Endothelial cell of umbilical vein (primary cell): ENCODE data around the gene ZDHHC3. TPM values are rescaled to one million over a fixed set of nuclear protein-coding genes. Genes with fewer than 3 reads are reported as not detected.

Experiments
- BruUV-seq: library from RNA; stranded (reverse); fragments of 400-500 nt; replicated peaks from 2 replicates; lab custom pipeline; 2021; lab: Mats Ljungman, UMichigan
- CTCF ChIA-PET: fragments of 300-600, 350-600 bp; sonication (Branson Sonifier 250); formaldehyde crosslinking; loops from one replicate; lab custom pipeline; 2021; ENCODE audit warnings: antibody characterized with exemption, inconsistent platforms; lab: Charles Lee
- POLR2A ChIA-PET: fragments of 300-600, 350-600 bp; sonication (Branson Sonifier 250); formaldehyde crosslinking; loops from one replicate; lab custom pipeline; 2021; ENCODE audit warnings: antibody characterized with exemption, inconsistent platforms; lab: Charles Lee
- DNase-seq: peaks from one replicate; pipeline ENCODE4 v3.0.0-alpha.2; 2011; ENCODE audit warnings: low read depth, low spot score
- FAIRE-seq: peaks from 2 replicates; lab custom pipeline; 2011; peaks lifted over from hg19 to GRCh38; lab: Jason Lieb, UNC
- H2AFZ ChIP-seq: 2 replicates; pipeline ENCODE4 v1.6.0; 2012; ENCODE audit warnings: low read depth, low read length, control low read depth, inconsistent platforms
- H3K27ac ChIP-seq: 2 replicates; pipeline ENCODE4 v1.5.1; 2011; ENCODE audit warnings: low read depth, mild to moderate bottlenecking, control low read depth, low read length, moderate library complexity; ENCODE audit not compliant: insufficient read depth
- H3K27me3 ChIP-seq, 2 experiments: 2 replicates each; pipeline versions ENCODE4 v1.6.0 to v1.6.1; 2011; ENCODE audit warnings: low read length in 2 of 2, mixed read lengths in 1 of 2; ENCODE audit not compliant: control insufficient read depth in 2 of 2, insufficient read depth in 2 of 2
- H3K36me3 ChIP-seq, 2 experiments: 2 replicates in 1 of 2; 3 replicates in 1 of 2; pipeline ENCODE4 v1.5.1; 2011; ENCODE audit warnings: low read length in 2 of 2, mild to moderate bottlenecking in 1 of 2, moderate library complexity in 1 of 2; ENCODE audit not compliant: control insufficient read depth in 2 of 2, insufficient read depth in 2 of 2; ENCODE audit errors: extremely low read depth in 1 of 2
- H3K4me1 ChIP-seq: 3 replicates; pipeline ENCODE4 v1.5.1; 2011; ENCODE audit warnings: mild to moderate bottlenecking, low read length; ENCODE audit not compliant: control insufficient read depth, insufficient read depth; ENCODE audit errors: extremely low read depth
- H3K4me2 ChIP-seq: 2 replicates; pipeline ENCODE4 v1.6.1; 2011; ENCODE audit warnings: low read length, control low read depth, mixed read lengths; ENCODE audit not compliant: insufficient read depth
- H3K4me3 ChIP-seq, 3 experiments: fragments of 200-600 bp in 1 of 3; sonication (generic), shearing (Covaris generic) in 1 of 3; replicated peaks in 1 of 3; 2 replicates each; pipeline ENCODE4 v1.5.1; 2011 to 2016; ENCODE audit warnings: control low read depth in 3 of 3, low read length in 3 of 3, mild to moderate bottlenecking in 2 of 3, inconsistent platforms in 1 of 3, low read depth in 1 of 3, moderate library complexity in 1 of 3; ENCODE audit not compliant: insufficient read depth in 1 of 3
- H3K79me2 ChIP-seq: 2 replicates; pipeline ENCODE4 v1.6.0; 2012; ENCODE audit warnings: low read length, inconsistent platforms; ENCODE audit not compliant: control insufficient read depth, insufficient read depth
- H3K9ac ChIP-seq: replicated peaks from 2 replicates; pipeline ENCODE3; 2011; ENCODE audit warnings: low read length, control low read depth; ENCODE audit not compliant: insufficient read depth; ENCODE audit errors: extremely low read depth
- H3K9me1 ChIP-seq: replicated peaks from 3 replicates; pipeline ENCODE4 v1.6.0; 2011; ENCODE audit warnings: mild to moderate bottlenecking, low read length; ENCODE audit not compliant: control insufficient read depth, insufficient read depth; ENCODE audit errors: extremely low read depth
- H3K9me3 ChIP-seq: replicated peaks from 2 replicates; pipeline ENCODE4 v1.5.1; 2012; ENCODE audit warnings: low read length, inconsistent platforms; ENCODE audit not compliant: control insufficient read depth, insufficient read depth
- H4K20me1 ChIP-seq: replicated peaks from 2 replicates; pipeline ENCODE3; 2011; ENCODE audit warnings: mild to moderate bottlenecking, low read length; ENCODE audit not compliant: control insufficient read depth, insufficient read depth; ENCODE audit errors: extremely low read depth
- CTCF ChIP-seq, 2 donors: IDR thresholded peaks; 1 replicate in 1 of 2; 2 replicates in 1 of 2; pipeline ENCODE4 v1.5.1; 2011; ENCODE audit warnings: low read length in 2 of 2, mild to moderate bottlenecking in 2 of 2, moderate library complexity in 2 of 2, control low read depth in 1 of 2, inconsistent platforms in 1 of 2, low read depth in 1 of 2; ENCODE audit not compliant: insufficient read depth in 1 of 2; ENCODE audit errors: extremely low read depth in 1 of 2
- EZH2 ChIP-seq: IDR thresholded peaks from 2 replicates; pipeline ENCODE4 v1.6.1; 2012; ENCODE audit warnings: borderline replicate concordance, low read depth, mild to moderate bottlenecking, moderate library complexity, low read length, inconsistent platforms; ENCODE audit not compliant: severe bottlenecking
- FOS ChIP-seq: IDR thresholded peaks from 2 replicates; pipeline ENCODE4 v1.6.1; 2011; ENCODE audit warnings: mild to moderate bottlenecking, low read length, moderate library complexity, borderline replicate concordance; ENCODE audit not compliant: insufficient read depth
- GATA2 ChIP-seq: IDR thresholded peaks from 2 replicates; pipeline ENCODE4 v1.7.0; 2011; ENCODE audit warnings: low read depth, mild to moderate bottlenecking, moderate library complexity, mixed read lengths, low read length; ENCODE audit not compliant: insufficient read length, insufficient read depth
- JUN ChIP-seq: IDR thresholded peaks from 2 replicates; pipeline ENCODE4 v1.6.1; 2011; ENCODE audit warnings: borderline replicate concordance, low read depth; ENCODE audit not compliant: insufficient read length, insufficient read depth
- MYC ChIP-seq: IDR thresholded peaks from one replicate; pipeline ENCODE4 v1.6.1; 2011; ENCODE audit warnings: mild to moderate bottlenecking, low read depth, low read length
- POLR2A ChIP-seq: IDR thresholded peaks from 2 replicates; pipeline ENCODE4 v1.6.1; 2012; ENCODE audit warnings: low read depth, mild to moderate bottlenecking, control low read depth, low read length
- POLR2AphosphoS5 ChIP-seq: IDR thresholded peaks from 2 replicates; pipeline ENCODE4 v1.6.1; 2012; ENCODE audit warnings: low read depth, mild to moderate bottlenecking, control low read depth, low read length, moderate library complexity; ENCODE audit not compliant: insufficient read depth
- dilution Hi-C: fragments of 300-500 bp; cut with MboI; formaldehyde crosslinking; loops from one replicate; pipeline ENCODE4 v1.15.0; 2019; ENCODE audit warnings: low sequenced_read_pairs; ENCODE audit not compliant: extremely low pct_ligation_motif_present
- intact Hi-C: fragments of 100-400 bp; cut with micrococcal nuclease; formaldehyde crosslinking; loops from one replicate; pipeline ENCODE4 v1.10.0; 2022
- polyA plus RNA-seq, 4 experiments: library from polyadenylated mRNA; depleted of rRNA in 3 of 4; stranded (reverse) in 3 of 4; unstranded in 1 of 4; fragments of >200 nt; gene quantifications; 2 replicates each; pipeline versions ENCODE4 v1.2.1 to v1.2.3, GENCODE V29; 2011 to 2012; ENCODE audit warnings: missing spikeins in 1 of 4
- total RNA-seq: library from RNA; stranded (reverse); gene quantifications from 2 replicates; pipeline ENCODE4 v1.2.3, GENCODE V29; 2021
- TF ChIP-seq, protein P1 (sequence below): IDR thresholded peaks from 2 replicates; pipeline ENCODE4 v1.6.1; 2011; ENCODE audit not compliant: insufficient read depth, insufficient read length

The ZDHHC3 gene
- total and polyA plus RNA-seq, 2 donors (not counting 3 experiments of a cell fraction or from before 2014, with no cell fraction given): 62.4 to 97.1 TPM

DNA sequence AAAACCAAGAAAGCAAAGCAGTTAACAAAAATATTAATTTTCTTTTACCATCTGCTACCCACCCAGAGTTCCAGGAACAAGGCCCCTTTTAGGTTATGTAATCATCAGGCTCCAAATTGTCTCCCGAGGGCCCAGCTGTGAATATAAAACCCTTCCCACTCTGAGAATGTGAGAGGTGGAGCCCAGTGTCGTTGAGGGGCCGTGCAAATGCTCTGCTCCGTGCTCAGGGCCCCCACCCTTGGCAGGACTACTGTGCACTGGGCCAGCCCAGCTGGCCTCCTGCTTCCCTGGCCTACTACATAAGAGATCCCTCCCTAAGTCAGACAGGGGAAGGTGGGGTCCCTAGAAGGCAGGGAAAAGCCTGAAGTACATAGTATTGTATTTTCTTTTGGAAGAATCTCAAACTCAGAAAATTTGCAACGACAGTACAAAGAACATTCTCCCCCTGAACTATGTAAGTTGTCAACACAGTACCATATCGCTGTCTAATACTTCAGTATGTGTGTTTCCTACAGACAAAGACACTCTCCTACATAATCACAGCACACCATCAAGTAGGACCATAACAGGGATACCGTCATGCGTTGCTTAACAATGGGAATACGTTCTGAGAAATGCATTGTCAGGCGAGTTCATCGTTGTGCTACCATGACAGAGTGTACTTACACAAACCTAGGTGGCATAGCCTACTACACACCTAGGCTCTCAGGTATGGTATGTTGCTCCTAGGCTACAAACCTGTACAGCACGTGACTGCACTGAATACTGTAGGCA is 45.7 kb upstream of the ZDHHC3 start:
- DNase-seq (no peak), FAIRE-seq (no peak)
- Histone ChIP-seq H4K20me1 (no peaks in the 10 kb centered on the region), H3K4me2 (no peak overlapping the region), H3K9ac (no peak overlapping the region), H3K9me3 (no peaks in the 10 kb centered on the region), H3K9me1 (no peaks in the 10 kb centered on the region), H3K79me2 (no peaks in the 10 kb centered on the region), H3K4me1 (peaks cover 22% of the 10 kb centered on the region), H3K27ac (no peak overlapping the region), H3K4me3 (no peak overlapping the region), H2AFZ (no peak overlapping the region), H3K36me3 (no peaks in the 10 kb centered on the region), H3K27me3 (no peaks in the 10 kb centered on the region)
- no peak for TF ChIP-seq GATA2
- TF ChIP-seq CTCF (IDR thresholded peaks at IDR 0.05; ENCODE audit: extremely low read depth in 1 of 2, insufficient read depth in 1 of 2, low read depth in 1 of 2, low read length in 2 of 2): no peak
- TF ChIP-seq MYC: no peak
- no peak for TF ChIP-seq FOS
- no peak for TF ChIP-seq EZH2
- TF ChIP-seq POLR2AphosphoS5: no peak
- no peak for TF ChIP-seq POLR2A
- TF ChIP-seq JUN: no peak
- TF ChIP-seq, protein P1, sequence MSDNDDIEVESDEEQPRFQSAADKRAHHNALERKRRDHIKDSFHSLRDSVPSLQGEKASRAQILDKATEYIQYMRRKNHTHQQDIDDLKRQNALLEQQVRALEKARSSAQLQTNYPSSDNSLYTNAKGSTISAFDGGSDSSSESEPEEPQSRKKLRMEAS: no peak
- POLR2A ChIA-PET: no interaction called here
- BruUV-seq: no TSS peak
- dilution Hi-C loops (no loop called here), intact Hi-C loops (loop anchor here (10.0 kb wide), 1 partner anchor 467 kb away; the partner anchor contains the start of gene ZKSCAN7)
- CTCF ChIA-PET: no interaction called here
